Left cardiac atrium (tissue), 4 donors: ENCODE results near the gene LBH. TPM values are rescaled to one million over a fixed set of nuclear protein-coding genes. Genes with fewer than 3 reads are reported as not detected.

Experiments used
- ATAC-seq, 2 donors: fragments of 200-7000 bp; cut with Tn5 transposase; one replicate each; pipeline ENCODE4 v1.9.1; 2020; ENCODE audit warnings: mild to moderate bottlenecking in 2 of 2, moderate library complexity in 2 of 2
- DNase-seq: peaks from one replicate; pipeline ENCODE4 v3.0.0-alpha.2; 2020
- intact Hi-C, 2 donors: fragments of 100-400 bp; cut with DNase I; formaldehyde crosslinking; loops; one replicate each; pipeline versions ENCODE4 v1.14.1 to v1.15.1; 2022 to 2023
- long read RNA-seq: library from polyadenylated mRNA; unstranded; transcript quantifications from one replicate; pipeline ENCODE4 v2.0.0, GENCODE V29; 2021
- total RNA-seq, 2 donors: library from RNA; stranded (reverse); fragmentation: NEBNext Ultra II Directional; extraction: Animal tissue kit (Norgen Biotek cat#: 25700); gene quantifications; one replicate each; pipeline ENCODE4 v1.2.1, GENCODE V29; 2021
- donor health status: DM: no; HTN: yes; CAD: no.
- donor health status: DM: no; HTN: yes; CAD: no; lungs with severe emphysema.
- donor health status: DM: yes; HTN: yes; CAD: no.
- donor health status: Dilated cardiomyopathy.

The LBH gene
- 10 to 100 TPM; 14.6 to 19.1 TPM for total RNA-seq
- long read RNA-seq, transcript LBH-201 (3 exons, 3,095 nt): major isoform, 12 of 17 reads
- long read RNA-seq, partial matches to known transcripts: 4 of 17 reads
- long read RNA-seq, other reads (novel, unspliced or antisense): 1 of 17 reads

DNA sequence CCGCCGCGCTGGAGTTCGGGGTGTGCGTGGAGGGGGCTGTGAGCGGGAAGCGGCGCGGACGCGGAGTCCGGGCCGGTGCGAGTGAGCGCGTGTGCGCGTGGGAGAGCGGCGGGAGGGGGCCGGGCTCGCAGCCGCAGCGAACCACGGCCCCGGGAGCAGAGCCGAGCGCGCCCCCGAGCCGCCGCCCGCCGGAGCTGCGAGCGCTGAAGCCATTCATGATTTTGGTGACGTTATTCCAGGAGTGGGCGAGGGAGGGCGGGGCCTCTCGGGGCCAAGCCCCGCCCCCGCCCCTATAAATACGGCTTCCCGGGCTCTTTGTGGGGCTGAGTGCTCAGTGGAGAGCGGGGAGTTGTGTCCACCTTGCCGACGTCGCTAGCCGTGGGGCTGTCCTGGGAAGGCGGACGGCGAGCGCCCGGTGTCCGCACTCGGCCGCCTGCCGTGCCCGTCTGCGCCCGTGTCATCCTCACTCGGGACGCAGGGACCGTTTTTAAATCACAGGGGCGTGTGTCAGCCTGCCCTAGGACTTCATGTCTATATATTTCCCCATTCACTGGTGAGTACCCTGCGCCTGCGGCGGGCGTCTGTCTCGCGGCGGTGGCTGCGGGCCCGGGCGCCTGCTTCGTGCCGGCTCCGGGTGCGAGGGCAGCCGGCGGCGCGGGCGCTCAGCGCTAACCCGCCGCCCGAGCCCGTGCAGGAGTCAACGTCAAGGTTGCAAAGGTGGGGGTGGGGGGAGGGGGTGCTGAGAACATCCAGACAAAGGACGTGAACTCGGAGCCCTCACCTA, at the start of gene LBH:
Gene LBH (plus strand): TSS at position 323 of the 784 bp plus-strand sequence. CDS start 205 bp downstream, at position 528.
- peak; percentile 87 for DNase-seq
- ATAC-seq: peak; percentile 82 to 84
- intact Hi-C loops: loop anchor here in 1 of 2 donors (10.0 kb wide), 2 partner anchors 113 to 213 kb away; partner anchors contain the start of gene LCLAT1

DNA sequence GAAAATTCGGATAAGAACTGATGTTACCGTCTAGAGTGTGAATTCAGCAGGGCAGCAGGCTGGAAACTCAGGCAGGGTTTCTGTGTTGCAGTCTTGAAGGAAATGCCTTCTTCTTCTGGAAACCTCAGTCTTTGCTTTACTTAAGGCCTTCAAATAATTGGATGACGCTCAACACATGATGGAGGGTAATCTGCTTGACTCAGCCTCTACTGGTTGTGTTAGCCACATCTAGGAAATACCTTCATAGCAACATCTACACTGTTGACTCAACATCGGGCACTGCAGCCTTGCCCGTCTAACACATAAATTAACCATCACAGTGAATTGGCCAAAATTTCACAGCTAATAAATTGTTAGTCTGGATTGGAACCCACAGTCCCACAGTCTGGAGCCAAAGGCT, 47.3 kb upstream of the LBH start:
- DNase-seq: no peak
- intact Hi-C loops: no loop called here
- ATAC-seq: no peak

DNA sequence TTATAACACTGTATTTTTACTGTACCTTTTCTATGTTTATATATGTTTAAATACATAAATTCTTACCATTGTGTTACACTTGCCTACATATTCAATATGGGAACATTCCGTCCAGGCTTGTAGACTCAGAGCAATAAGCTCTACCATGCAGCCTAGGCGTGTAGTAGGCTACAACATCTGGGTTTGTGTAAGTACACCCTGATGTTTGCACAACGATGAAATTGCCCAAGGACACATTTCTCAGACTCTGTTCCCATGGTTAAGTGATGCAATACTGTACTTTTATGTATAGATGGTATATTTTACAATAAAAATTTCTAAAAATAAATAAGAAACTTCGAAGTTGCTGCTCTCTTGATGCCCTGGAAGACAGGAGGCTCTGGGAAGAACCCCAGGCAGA, 46.2 kb upstream of the LBH start:
- ATAC-seq (no peak), DNase-seq (no peak)
- intact Hi-C loops: no loop called here

DNA sequence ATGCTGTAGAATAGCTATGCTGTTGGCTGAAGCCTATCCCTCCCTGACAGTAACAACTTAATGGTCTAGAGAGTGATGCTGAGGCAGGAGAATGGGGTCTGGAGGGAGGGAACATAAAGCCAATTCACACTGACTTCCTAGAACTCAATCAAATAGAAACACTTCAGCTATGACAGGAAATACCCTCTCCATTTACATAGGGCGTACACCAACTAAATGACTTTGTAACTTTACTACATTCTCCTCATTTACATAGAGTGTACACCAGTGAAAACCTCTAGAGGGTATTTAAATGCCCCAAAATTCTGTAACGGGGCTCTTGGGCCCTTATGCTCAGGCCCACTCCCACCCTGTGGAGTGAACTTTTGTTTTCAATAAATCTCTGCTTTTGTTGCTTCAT, 43.0 kb upstream of the LBH start:
- no peak for ATAC-seq
- no peak for DNase-seq
- intact Hi-C loops: no loop called here

DNA sequence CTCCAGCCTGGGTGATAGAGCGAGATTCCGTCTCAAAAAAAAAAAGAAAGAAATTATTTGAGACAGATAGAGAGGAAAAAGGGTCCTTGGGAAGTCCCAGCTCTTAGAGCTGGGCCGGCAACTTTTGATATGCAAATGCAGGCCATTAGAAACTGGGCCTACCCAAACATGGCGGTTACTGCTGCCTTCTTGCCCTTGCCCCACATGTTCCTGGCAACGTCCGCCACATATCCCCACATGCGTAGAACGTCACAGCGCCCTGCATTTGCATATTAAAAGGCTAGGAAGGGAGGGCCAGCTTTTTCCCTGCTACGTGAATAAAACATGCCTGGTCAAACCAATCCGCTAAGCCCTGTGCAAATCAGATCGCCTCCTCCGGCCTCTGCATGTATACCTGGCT, 40.7 kb upstream of the LBH start:
- intact Hi-C loops: no loop called here
- ATAC-seq (no peak), DNase-seq (no peak)

DNA sequence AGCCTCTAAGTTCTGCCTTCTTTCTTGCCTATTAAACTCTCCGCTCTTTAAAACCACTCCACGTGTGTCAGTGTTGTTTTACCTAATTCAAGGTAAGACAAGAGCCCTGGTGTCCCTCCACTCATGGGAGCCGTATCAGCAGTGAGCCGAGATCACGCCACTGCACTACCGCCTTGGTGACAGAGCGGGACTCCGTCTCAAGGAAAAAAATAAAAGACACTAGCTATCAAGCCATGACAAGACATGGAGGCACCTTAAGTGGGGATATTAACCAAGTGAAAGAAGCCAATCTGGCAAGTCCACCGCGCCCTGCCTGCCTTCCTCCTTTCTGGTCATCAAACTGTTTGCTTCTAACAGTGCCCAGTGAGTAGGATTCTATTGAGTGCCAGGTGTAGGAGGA, 40.2 kb upstream of the LBH start:
- ATAC-seq (no peak), DNase-seq (no peak)
- intact Hi-C loops: no loop called here

DNA sequence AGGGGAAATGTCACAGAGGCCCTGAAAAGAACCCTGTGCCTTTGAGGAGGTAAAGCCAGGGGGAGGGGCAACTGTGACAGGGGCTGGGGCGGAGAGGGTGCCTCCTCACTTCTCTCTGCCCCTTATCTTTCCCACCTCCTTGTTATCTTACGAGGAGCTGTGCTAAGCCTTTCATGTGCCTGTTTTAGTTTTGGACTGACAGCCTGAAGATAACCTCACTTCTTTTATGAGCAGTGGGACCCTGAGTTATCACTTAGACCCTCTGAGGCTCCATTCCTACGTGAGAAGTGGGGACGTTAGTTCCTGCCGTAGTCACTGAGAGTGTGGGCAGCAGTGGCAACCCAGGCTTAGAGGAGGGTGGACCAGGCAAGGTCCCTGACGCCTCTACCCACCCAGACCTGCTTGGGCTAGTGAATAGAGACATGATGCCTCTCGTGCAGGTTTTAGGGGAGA, 39.5 kb upstream of the LBH start:
- DNase-seq: no peak
- intact Hi-C loops: no loop called here
- ATAC-seq: no peak

DNA sequence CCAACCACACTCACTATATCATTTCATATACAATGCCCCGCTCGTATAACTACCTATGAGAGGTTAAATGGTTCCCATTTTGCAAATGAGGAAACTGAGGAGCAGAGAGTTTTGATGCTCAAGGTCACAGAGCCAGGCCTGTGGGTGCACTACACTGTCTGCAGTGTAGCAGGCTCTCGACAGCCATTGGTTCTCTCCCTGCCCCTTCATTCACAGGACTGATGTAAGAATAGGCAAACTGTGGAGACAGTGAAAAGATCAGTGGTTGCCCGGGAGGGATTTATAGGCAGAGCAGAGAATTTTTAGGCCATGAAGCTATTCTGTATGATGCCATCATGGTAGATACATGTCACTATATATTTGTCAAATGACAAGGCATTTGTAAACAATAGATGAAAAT, 39.0 kb upstream of the LBH start:
- ATAC-seq: no peak
- intact Hi-C loops: no loop called here
- no peak for DNase-seq

DNA sequence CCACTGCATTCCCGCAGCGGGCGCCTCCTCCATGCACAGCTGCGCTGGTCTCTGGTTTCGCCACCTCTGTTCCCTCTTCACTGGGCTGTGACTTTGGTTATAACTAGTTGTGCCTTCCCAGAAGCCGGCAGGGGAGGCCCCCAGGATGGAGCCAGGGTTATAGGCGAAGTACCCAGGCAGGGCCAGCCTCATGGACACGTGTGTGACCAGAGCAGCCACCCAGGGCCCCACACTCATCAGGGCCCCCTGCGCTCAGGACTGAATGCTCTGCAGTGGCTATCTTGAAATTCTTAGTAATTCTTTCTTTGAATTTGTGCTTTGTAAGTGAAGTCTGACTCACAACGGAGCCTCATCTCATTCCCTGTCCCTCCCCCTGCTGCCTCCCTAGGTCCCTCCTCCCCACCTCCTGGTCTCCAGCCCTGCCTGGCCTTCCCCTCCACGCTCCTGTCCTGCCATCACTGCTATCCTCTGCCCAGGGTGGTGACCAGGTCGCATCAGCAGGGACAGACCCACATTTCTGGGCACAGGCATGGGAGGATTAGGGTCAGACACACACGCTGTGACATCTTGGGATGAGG, 38.1 kb upstream of the LBH start:
- DNase-seq: no peak
- ATAC-seq: no peak
- intact Hi-C loops: no loop called here

DNA sequence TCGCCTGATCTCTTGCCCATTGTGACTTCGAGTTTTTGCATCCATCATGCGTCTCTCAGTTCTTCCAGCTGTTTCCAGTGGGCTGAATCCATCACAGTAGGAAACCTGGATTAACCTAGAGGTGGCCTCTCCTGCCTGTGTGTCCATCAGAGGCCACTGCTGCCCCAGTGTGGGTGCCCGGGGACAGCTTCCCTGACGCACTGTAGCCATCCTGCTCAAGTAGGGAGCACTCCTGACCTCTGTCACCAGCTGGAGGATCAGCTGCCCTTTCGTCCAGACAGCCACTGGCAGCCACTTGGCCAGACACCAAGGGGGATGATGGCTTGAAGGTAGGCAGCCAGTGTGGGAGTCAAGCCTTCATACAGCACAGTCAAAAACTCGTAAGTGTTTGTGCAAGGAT, 36.9 kb upstream of the LBH start:
- no peak for DNase-seq
- intact Hi-C loops: no loop called here
- peak in 1 of 2 donors; percentile 64 for ATAC-seq

DNA sequence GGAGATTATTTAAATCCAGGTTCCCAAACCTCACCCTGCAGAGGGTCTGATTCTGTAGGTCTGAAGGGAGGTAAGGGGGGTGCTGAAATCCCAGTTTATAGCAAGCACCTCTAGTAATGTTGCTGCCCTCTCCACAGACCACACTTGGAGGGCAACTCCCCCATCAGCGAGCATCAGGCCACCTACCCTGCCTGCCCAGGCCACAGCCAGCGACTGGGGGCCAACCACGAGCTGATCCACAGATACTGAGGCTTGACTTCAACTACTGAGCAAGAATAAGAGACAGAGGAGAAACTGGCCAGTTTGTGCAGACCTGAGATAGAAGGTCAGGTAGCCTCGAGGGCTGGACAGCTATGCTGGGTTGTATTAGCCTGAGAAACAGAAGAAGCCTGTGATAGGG, 36.3 kb upstream of the LBH start:
- ATAC-seq (no peak), DNase-seq (no peak)
- intact Hi-C loops: no loop called here

DNA sequence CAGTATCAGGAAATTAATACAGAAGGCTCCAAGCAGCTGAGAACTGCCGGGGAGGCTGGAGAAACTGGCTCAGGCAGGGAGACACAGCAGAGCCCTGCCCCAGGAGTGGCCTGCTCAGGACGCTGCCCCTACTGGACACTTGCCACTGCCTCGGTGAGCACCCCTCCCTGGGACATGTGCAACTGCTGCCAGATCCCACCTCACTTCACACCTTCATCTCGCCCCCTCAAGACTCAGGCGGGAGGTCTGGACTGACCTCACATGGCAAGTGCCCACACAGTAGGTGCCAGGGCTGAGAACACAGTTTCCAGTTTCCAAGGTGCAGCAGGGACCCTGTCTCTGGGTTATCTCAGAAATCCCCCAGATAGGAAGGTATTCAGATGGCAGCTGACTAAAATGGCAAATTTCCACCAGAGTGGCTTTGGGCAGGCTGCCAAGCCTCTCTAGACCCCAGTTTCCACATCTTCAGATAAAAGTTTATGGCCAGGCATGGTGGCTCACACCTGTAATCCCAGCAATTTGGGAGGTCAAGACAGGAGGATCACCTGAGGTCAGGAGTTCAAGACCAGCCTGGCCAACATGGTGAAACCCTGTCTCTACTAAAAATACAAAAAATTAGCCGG, 33.7 kb upstream of the LBH start:
- no peak for ATAC-seq
- intact Hi-C loops: no loop called here
- no peak for DNase-seq

DNA sequence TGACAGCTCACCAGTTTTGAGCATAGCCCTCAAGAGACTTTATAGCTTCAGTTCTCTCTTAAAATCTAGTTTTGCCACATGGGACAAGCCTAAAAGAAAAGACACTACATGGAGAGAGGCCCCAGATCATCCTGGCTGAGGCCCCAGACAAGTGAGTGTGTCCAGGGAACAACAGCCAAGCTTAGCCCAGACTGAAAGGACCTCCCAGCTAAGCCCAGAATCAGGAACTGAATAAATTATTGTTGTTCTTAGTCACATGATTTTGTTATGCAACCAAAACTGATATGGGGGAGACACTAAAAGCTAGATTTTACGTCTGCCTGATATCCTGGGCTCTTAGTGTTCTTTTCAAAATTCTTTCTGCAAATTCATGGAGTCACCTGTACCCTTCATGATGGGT, 29.3 kb upstream of the LBH start:
- ATAC-seq (peak; percentile 83 to 89), DNase-seq (peak; percentile 43)
- intact Hi-C loops: loop anchor here (5.0 kb wide), 2 partner anchors 35 to 505 kb away; no protein-coding TSS in a partner anchor

DNA sequence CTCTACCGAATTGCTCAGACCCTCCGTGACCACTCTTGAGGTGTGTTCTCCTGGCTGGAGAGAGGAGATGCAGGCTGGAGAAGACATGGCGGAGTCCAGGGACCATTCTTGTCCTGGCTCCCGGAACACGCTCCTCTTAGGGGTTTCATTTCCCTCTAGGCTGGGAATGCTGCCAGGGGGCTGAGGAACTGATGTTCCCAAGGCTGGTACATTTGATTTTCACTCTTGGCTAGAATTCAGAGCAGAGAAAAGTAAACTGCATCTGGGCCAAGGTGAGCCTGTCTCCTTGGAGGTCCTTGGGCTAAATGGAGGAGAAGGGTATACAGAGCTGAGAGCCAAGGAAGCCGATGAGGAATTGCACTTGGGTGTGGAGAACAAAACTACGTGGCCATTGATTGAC, 28.2 kb upstream of the LBH start:
- no peak for ATAC-seq
- DNase-seq: no peak

DNA sequence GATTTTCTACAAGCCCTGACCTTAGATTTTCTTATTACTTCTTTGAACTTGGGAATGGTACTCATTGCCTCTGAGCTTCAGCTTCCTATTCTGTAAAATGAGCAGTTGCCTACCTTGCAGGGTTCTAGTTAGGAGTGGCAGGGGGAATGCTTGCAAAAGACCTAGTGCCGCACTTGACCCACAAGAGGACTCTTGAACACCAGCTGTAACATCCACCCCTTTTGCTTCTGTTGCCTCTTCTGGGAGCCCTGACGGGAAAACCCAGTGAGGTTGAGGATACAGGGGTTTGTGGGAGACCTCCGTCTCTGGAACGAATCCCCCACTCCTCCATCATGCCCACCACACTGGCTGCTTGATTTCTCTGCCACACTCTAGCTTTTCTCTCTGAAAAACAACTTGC, 27.1 kb upstream of the LBH start:
- no peak for ATAC-seq
- DNase-seq: no peak
- intact Hi-C loops: loop anchor here (5.0 kb wide), 2 partner anchors 37 to 503 kb away; no protein-coding TSS in a partner anchor

More for the DNA sequence above, 28.2 kb upstream of the LBH start:
- intact Hi-C loops: loop anchor here (5.0 kb wide), 2 partner anchors 36 to 504 kb away; no protein-coding TSS in a partner anchor

DNA sequence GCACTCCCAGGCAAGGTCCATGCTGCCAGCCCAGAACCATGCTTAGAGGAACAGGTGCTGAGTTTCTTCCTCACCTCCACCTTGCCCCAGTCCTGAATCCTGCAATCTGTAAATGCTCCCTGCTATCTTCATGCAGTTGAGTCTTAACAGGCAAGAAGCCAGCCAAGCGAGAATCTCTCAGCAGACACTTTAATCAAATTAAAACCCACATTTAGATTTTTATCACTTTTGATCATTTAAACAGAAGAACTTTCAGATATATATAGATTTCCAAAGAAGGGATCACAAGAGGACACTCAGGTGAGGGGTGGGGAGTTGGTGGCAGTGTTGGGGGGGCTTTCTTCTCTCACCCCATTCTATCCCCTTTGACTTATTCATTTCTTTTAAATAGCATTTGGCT, 25.9 kb upstream of the LBH start:
- ATAC-seq (no peak), DNase-seq (no peak)
- intact Hi-C loops: loop anchor here in 1 of 2 donors (5.0 kb wide), 1 partner anchor 487 kb away; no protein-coding TSS in a partner anchor

DNA sequence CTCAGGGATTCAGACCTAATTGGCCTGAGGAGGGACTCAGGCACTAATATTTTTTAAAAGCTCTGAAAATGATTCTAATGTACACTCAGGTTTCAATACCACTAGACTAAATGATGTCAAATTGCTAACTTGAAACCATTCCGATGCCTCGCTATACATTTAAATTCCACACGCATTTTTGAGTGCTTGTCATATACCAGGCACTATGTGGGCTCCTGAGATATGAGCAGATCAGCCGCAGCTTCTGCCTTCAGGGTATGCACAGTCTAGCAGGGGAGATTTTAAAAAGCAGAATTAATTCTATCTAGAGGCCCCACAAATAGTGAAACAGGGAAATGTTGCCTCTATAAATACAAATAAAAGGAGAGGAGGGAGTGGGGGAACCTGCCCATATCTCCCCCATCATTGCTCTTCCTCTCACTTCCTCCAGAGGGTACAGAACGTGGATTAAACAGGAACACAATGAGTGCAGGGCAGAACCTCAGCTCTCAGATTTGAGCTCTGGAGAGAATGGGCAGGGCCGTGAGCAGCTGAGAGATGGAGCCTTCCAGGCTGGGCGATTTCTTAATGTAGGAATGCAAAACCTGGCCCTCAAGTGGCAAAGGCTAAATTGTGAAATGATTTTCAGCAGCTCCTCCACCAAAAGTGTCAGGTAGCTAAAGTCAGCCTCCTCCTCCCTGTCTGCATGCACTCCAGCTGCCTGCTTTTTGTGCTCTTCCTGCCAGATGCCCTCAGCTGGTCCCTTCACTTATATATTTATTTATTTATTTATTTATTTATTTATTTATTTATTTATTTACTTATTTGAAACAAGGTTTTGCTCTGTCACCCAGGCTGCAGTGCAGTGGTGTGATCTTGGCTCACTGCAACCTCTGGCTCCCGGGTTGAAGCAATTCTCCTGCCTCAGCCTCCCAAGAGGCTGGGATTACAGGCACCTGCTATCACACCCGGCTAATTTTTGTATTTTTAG, 24.6 kb upstream of the LBH start:
- peak in 1 of 2 donors; percentile 71 for ATAC-seq
- no peak for DNase-seq
- intact Hi-C loops: loop anchor here in 1 of 2 donors (5.0 kb wide), 1 partner anchor 486 kb away; no protein-coding TSS in a partner anchor

DNA sequence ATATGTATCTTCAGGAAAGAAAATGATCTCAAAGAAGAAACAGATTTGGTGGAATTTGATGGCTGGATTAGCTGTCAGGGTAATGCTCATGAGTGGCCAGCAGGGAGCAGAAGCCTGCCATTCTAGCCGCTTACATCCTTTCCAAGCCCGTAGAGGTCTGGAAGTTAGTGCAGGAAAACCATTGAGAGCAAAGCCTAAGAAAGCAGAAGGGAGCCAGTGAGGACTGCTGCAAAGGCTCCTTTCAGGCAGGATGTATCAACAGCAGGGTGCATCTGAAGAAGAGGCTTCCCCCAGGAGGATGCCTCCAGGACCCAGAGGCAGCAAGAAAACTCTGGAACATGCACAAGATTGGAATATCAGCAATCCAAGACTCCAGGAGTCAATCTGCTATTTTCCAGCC, 22.9 kb upstream of the LBH start:
- intact Hi-C loops: loop anchor here (1.0 to 5.0 kb wide), 2 partner anchors 484 to 499 kb away; no protein-coding TSS in a partner anchor
- peak; percentile 67 for DNase-seq
- ATAC-seq: peak; percentile 90 to 95
